Raji (cell line): ENCODE results near the gene LHPP.

Experiments used
- POLR2A ChIP-seq: IDR thresholded peaks from 2 replicates; pipeline ENCODE4 v1.6.1; 2011; ENCODE audit warnings: low read depth, low read length, control low read depth; ENCODE audit not compliant: insufficient read depth

Gene LHPP

GRCh38 chr10:124477614-124478363 lies 16.2 kb downstream of the LHPP start:
- no peak for TF ChIP-seq POLR2A

DNA sequence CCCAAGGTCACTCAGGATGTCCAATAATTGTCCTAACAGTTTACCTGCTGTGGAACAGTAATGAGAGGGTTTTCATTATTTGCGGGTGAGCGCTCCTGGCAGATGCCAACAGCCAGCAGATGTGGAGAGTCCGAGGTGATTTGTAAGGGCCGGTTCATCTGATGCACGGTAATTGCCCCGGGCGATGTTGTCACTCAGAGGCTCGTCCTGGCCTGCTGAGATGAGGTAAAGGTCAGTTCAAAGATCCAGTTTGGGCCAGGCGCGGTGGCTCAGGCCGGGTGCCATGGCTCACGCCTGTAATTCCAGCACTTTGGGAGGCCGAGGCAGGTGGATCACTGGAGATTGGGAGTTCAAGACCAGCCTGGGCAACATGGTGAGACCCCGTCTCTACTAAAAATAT lies 16.9 kb downstream of the LHPP start:
- no peak for TF ChIP-seq POLR2A

- no peak for TF ChIP-seq POLR2A
Observed at GRCh38 chr10:124480860-124481259, 19.2 kb downstream of the LHPP start.

- no peak for TF ChIP-seq POLR2A
Observed at GRCh38 chr10:124481717-124482116, 20.1 kb downstream of the LHPP start.

DNA sequence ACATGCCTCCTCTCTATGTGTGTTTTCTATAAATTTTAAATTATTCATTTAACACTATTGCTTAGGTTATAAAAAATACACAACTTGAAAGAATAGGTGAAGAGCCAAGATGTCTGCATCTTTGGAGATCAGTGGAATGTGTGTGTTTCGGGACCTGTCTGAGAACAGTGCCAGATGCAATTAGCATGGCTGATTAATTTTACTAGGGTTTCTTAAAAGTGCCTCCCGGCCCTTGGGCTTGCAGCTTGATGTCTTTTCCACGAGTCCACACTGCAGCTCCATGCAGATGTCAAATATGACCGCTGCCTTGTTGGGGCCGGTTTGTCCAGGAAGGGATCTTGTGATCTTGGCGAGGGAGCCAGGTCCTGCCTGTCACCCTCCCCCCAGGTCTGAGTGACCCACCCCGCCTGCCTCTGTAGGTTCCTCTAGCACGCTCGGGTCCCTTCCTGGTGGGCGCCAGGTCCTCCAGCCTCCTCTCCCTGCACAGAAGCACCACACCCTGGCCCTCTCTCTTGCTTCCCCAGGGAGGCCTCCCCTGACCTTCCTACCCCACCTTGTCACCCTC lies 20.7 kb downstream of the LHPP start:
- no peak for TF ChIP-seq POLR2A

DNA sequence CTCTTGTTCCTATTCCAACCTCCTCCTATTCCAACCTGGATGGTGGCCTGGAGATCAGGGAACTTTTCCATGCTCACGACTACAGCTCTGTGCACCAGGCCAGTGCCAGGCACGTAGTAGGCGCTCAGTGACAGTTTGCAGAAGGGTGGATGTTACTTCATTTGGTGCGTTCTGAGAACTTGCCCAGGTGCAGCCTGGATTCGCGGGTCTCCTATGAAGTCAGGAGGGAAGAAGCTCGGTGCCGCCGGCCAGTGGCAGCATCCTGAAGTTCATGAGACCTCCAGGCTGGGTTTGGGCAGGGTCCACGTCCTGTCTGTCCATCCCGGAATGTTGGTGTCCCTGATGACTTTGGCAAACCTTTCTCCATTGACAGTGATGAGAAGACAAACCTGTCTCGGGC lies 21.3 kb downstream of the LHPP start:
- TF ChIP-seq POLR2A: no peak

- TF ChIP-seq POLR2A: no peak
Observed at GRCh38 chr10:124484031-124484430, 22.4 kb downstream of the LHPP start.

DNA sequence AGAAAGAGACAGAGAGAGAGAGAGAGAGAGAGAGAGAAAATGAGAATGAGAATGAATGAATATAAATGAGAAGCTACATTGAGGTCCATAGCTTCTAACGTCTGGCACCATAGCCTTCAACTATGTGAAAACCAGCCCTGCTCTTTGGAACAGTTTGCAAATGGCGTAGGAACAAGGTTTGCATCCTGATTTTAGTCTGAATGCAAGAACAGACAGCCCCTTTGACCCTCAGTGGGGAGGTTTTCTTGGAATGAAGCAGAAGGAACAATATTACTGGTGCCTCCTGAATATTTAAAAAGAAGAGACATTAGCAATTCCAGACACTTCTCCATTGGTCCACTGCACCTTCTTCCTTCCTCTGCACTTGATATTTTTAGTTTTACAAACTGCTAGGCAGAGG lies 23.0 kb downstream of the LHPP start:
- no peak for TF ChIP-seq POLR2A

DNA sequence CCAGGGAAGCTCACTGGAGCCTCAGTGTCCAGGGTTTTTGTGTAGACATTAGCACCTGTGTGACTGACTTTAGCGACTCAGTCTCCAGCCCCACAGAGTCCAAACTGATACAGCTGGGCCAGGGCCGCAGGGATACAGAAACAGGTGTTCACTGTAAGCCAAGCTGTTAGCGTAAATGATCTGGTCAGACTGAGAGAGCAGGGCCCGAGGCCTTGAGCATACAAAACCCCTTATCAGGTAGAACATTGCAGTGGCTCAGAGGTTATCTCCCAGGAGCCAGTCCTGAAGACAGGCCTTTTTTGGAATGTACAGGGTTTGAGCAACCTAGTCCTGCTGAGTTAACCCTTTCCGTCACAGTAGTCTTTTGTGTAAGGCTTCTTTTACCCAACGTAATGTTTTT lies 25.0 kb downstream of the LHPP start:
- TF ChIP-seq POLR2A: no peak

DNA sequence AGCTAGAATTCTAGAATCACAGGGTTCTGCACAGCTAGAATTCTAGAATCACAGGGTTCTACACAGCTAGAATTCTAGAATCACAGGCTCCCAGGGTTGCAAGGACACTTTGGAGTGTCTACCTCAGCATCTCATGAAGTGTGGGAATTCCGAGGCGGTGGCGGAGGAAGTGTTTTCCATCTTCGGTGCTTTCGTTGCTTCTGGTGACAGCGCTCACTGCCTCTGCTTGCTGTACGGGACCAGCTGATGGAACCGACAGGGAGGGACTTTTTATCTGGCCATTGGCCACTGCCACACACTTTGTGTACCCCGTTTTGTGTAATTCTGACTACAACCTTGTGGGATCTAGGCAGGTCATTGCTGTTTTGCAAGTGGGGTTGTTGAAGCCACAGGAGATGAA lies 29.5 kb downstream of the LHPP start:
- no peak for TF ChIP-seq POLR2A

DNA sequence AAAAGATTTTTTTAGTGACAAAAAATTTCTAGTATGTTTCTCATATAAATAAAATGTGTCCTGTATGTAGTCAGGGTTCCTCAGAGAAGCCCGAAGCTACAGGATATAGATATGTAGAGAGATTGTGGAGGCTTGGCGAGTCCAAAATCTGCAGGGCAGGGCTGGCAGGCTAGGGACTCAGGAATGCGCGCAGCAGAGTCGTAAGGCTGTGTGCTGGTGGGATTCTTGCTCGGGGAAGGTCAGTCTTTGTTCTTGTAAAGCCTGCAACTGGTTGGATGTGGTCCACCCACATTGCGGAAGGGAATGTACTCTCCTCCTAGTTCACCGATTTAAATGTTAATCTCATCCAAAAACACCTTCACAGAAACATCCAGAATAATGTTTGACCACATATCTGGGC lies 30.6 kb downstream of the LHPP start:
- no peak for TF ChIP-seq POLR2A

DNA sequence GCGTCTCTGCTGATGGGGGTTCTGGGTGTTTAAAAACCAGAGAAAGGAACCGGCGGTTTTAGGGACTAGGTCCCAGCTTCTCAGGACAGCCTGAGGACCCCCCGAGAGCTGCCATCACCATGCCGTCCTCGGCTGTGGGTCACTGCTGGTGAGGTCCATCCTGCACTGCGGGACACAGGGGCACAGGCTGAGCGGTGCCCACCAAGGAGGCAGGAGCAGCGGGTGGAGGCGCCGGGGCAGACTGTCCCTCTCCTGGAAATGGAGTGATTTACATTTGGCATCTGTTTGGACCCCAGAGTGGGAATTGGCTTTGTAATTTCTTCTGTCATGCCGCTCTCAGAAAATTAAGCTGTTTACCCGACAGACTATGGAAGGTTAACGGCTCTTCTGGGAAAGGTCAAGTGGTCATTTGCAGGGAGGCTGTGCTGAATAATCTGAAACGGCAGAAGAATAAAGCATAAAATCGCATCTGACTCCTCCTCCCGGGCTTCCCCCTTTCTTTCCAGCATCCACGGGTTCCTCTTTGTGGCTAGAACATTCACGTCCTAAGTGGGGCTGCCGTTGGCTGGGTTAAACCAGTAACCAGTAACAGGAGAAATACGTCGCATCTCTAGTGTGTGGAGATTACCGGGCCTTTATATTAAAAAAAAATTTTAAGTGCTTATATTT lies 31.7 kb downstream of the LHPP start:
- no peak for TF ChIP-seq POLR2A

GRCh38 chr10:124494046-124494807 lies 32.6 kb downstream of the LHPP start:
- no peak for TF ChIP-seq POLR2A

DNA sequence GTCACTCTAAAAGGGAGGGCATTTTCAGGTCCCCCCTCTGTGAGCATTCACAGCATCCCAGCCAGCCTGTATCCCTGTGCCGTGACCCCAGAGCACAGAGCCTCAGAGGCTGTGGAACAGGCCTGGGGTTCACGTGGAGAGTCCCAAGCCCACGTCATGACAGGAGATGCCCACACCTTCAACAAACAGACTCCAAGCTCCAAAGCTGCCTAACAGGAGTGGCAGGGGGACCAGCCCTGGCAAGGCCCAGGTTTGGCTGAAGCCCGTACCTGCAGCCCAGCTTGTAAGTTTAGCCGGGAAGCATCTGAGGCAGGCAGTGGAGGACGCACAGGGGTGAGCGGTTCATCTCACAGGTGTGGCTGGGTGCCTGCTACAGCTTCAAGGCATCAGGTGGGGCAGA lies 33.5 kb downstream of the LHPP start:
- TF ChIP-seq POLR2A: no peak

DNA sequence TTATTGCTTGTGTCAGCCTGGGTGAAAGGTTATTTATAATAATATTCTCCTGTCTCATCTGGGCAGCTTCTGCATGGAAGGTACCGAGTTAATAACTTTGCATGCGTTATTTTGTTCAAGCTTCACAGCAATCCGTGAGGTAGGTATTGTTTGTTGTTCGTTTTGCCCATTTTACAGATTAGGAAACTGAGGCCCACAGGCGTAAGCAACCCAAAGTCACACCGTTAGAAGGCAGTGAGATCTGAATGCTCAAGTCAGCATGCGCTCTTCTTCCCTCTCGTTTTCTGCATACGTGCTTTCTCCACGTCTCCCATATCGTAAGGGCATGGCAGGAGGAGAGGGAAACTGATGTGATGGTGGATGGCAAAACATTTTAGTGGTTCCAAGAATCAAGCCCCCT lies 34.1 kb downstream of the LHPP start:
- no peak for TF ChIP-seq POLR2A

DNA sequence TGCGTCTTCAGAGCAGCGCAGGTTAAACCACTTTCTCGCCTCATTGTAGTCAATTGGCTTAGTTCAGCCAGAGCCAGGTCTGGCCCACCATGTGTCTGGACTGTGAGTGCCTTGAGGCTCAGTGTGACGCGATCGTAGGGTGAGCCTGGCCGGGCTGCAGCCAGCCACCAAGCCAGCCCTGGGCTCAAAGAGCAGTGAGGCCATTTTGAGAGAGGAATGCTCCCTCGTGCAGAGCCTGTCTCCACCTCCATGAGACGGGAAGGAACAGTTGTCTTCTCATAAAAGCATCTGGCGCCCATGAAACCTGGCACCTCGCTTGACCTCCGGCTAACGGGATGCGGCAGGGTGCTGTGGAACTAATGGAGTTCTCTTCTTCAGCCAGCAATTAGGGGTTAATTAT lies 34.5 kb downstream of the LHPP start:
- no peak for TF ChIP-seq POLR2A
